Inferior parietal cortex (tissue), 1 donor: ENCODE data around the gene MAP3K2.
"Not testable (repeated sequence)": the region's sequence is repeated elsewhere in the genome, so short reads cannot be mapped to it uniquely, and the experiment has no call there.

Source experiments
- DNase-seq: peaks from one replicate; pipeline ENCODE4 v3.0.0-alpha.2; 2016; ENCODE audit errors: extremely low spot score

The MAP3K2 gene

GRCh38 chr2:127421116-127421800, 33.5 kb upstream of the MAP3K2 start:
- DNase-seq: no peak

- DNase-seq: no peak
Observed at GRCh38 chr2:127420039-127420864, 32.5 kb upstream of the MAP3K2 start.

- DNase-seq: no peak
Observed at GRCh38 chr2:127419448-127420038, 31.8 kb upstream of the MAP3K2 start.

GRCh38 chr2:127419112-127419430, 31.3 kb upstream of the MAP3K2 start:
- no peak for DNase-seq

- no peak for DNase-seq
Observed at GRCh38 chr2:127418300-127419111, 30.7 kb upstream of the MAP3K2 start, which contains the start of gene PROC. Gene PROC, plus strand, starts transcription at chr2:127418427. Its CDS starts 1,516 bp downstream, at chr2:127419943.

- DNase-seq: no peak
Observed at GRCh38 chr2:127417406-127417805, 29.6 kb upstream of the MAP3K2 start.

GRCh38 chr2:127416506-127417001, 28.8 kb upstream of the MAP3K2 start:
- no peak for DNase-seq

- DNase-seq: no peak
Observed at GRCh38 chr2:127415593-127416505, 28.1 kb upstream of the MAP3K2 start.

- no peak for DNase-seq
Observed at GRCh38 chr2:127414638-127415592, 27.1 kb upstream of the MAP3K2 start.

GRCh38 chr2:127413782-127414637, 26.2 kb upstream of the MAP3K2 start:
- no peak for DNase-seq

GRCh38 chr2:127413200-127413599, 25.4 kb upstream of the MAP3K2 start:
- DNase-seq: no peak

GRCh38 chr2:127411653-127412369, 24.0 kb upstream of the MAP3K2 start:
- DNase-seq: no peak

GRCh38 chr2:127410871-127411652, 23.3 kb upstream of the MAP3K2 start:
- peak; percentile 21 for DNase-seq

- not testable (repeated sequence) for DNase-seq
Observed at GRCh38 chr2:127409716-127410115, 21.9 kb upstream of the MAP3K2 start.

- DNase-seq: no peak
Observed at GRCh38 chr2:127408807-127409099, 21.0 kb upstream of the MAP3K2 start.

- peak; percentile 82 for DNase-seq
Observed at GRCh38 chr2:127408004-127408806, 20.4 kb upstream of the MAP3K2 start.

- no peak for DNase-seq
Observed at GRCh38 chr2:127407661-127408003, 19.9 kb upstream of the MAP3K2 start.
